ENCODE data around the gene SWAP70. TPM values are rescaled to one million over a fixed set of nuclear protein-coding genes. Genes with fewer than 3 reads are reported as not detected.

Gene SWAP70
- total and polyA plus RNA-seq, 2 of the 13 experiments (the other 11 are each of a cell fraction or from before 2014, with no cell fraction given), result 4.6 to 8.7 TPM

GRCh38 chr11:9663699-9664275 lies at the start of gene SWAP70 (continued):
- 0 out of 4 replicates have a peak, but pooled peaks of 1 of the 2 experiments have one; percentile 35 for TF ChIP-seq HMGXB4 (CRISPR knock-in tag; IDR thresholded peaks at IDR 0.05; ENCODE audit: borderline replicate concordance in 1 of 2, low read depth in 1 of 2)
- TF ChIP-seq, protein P1, sequence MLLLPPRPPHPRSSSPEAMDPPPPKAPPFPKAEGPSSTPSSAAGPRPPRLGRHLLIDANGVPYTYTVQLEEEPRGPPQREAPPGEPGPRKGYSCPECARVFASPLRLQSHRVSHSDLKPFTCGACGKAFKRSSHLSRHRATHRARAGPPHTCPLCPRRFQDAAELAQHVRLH (CRISPR knock-in tag; IDR thresholded peaks at IDR 0.05; ENCODE audit: borderline replicate concordance, low read depth), result 0 out of 2 replicates have a peak, but pooled peaks have one; percentile 42
- TF ChIP-seq SMC3 (IDR thresholded peaks at IDR 0.05; ENCODE audit: low read length), result no peak
- peak; percentile 61; the same call in 1 of the 2 replicates for TF ChIP-seq FOXO1 (CRISPR knock-in tag; IDR thresholded peaks at IDR 0.05)
- peak; percentile 65; the same call in 1 of the 2 replicates for TF ChIP-seq POLR2AphosphoS5 (IDR thresholded peaks at IDR 0.05; ENCODE audit: low read depth, low read length)
- peak; percentile 7 for TF ChIP-seq ASH2L (IDR thresholded peaks at IDR 0.05; ENCODE audit: insufficient read length, low read depth, low read length)
- TF ChIP-seq KAT7 (CRISPR knock-in tag; IDR thresholded peaks at IDR 0.05; ENCODE audit: borderline replicate concordance), result 0 out of 2 replicates have a peak, but pooled peaks have one; percentile 59
- TF ChIP-seq NBN (conservative IDR thresholded peaks at IDR 0.05), result no peak
- TF ChIP-seq ZNF546 (CRISPR knock-in tag; conservative IDR thresholded peaks at IDR 0.05), result peak; percentile 54; the same call in 1 of the 2 replicates
- TF ChIP-seq ZNF557 (CRISPR knock-in tag; IDR thresholded peaks at IDR 0.05), result no peak
- TF ChIP-seq SALL1 (CRISPR knock-in tag; IDR thresholded peaks at IDR 0.05), result peak; percentile 33; the same call in 1 of the 2 replicates
- TF ChIP-seq FIP1L1 (IDR thresholded peaks at IDR 0.05; ENCODE audit: borderline replicate concordance, insufficient read depth, low read depth, low read length), result no peak
- TF ChIP-seq SP1 (IDR thresholded peaks at IDR 0.05), result no peak
- TF ChIP-seq SP1 (CRISPR knock-in tag; IDR thresholded peaks at IDR 0.05), result peak; percentile 69
- peak; percentile 16; the same call in 1 of the 2 replicates for TF ChIP-seq FOSL2 (CRISPR knock-in tag; IDR thresholded peaks at IDR 0.05)
- 0 out of 2 replicates have a peak, but pooled peaks have one; percentile 8 for TF ChIP-seq ERF (CRISPR knock-in tag; IDR thresholded peaks at IDR 0.05)
- TF ChIP-seq UBTF (CRISPR knock-in tag; IDR thresholded peaks at IDR 0.05), result 0 out of 2 replicates have a peak, but pooled peaks have one; percentile 10
- TF ChIP-seq LCORL (IDR thresholded peaks at IDR 0.05), result no peak
- 0 out of 2 replicates have a peak, but pooled peaks have one; percentile 32 for TF ChIP-seq LCORL (CRISPR knock-in tag; IDR thresholded peaks at IDR 0.05)
- TF ChIP-seq, protein P2, sequence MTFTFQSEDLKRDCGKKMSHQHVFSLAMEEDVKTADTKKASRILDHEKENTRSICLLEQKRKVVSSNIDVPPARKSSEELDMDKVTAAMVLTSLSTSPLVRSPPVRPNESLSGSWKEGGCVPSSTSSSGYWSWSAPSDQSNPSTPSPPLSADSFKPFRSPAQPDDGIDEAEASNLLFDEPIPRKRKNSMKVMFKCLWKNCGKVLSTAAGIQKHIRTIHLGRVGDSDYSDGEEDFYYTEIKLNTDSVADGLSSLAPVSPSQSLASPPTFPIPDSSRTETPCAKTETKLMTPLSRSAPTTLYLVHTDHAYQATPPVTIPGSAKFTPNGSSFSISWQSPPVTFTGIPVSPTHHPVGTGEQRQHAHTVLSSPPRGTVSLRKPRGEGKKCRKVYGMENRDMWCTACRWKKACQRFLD (CRISPR knock-in tag; IDR thresholded peaks at IDR 0.05; ENCODE audit: borderline replicate concordance), result no peak
- TF ChIP-seq DMAP1 (CRISPR knock-in tag; IDR thresholded peaks at IDR 0.05), result 0 out of 2 replicates have a peak, but pooled peaks have one; percentile 25
- 0 out of 2 replicates have a peak, but pooled peaks have one; percentile 0 for TF ChIP-seq CSRNP1 (CRISPR knock-in tag; IDR thresholded peaks at IDR 0.05)
- TF ChIP-seq CCDC6 (CRISPR knock-in tag; IDR thresholded peaks at IDR 0.05), result no peak
- 0 out of 2 replicates have a peak, but pooled peaks have one; percentile 18 for TF ChIP-seq ZNF746 (CRISPR knock-in tag; IDR thresholded peaks at IDR 0.05)
